Measurements from ENCODE around the gene RTL9.
"Not testable (repeated sequence)": the region's sequence is repeated elsewhere in the genome, so short reads cannot be mapped to it uniquely, and the experiment has no call there.

The RTL9 gene

DNA sequence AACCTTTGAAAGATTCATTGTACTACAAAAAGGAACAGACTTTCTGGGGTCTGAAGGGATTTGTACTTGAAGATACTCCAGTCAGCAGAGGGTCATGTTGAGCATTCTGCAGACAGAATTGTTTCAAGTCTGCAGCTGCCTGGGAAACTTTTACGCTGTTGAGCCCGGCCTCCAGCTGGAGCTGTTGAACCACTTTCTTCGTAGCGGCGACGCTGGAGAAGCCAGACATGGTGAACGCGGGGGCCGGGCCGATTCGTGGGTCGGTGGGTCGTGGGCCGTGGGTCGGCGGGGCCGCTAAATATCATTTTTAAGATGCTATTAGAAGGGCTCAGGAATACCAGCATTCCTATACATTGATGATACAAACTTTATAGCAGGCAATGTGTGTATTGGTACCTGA is 12.0 kb upstream of the RTL9 start:
- no peak for DNase-seq

- DNase-seq = no peak
Observed at GRCh38 chrX:110359273-110359672, 625 bp downstream of the RTL9 start.

- no peak for DNase-seq
Observed at GRCh38 chrX:110363244-110363643, 4.6 kb downstream of the RTL9 start.

- no peak for DNase-seq
Observed at GRCh38 chrX:110373310-110373709, 14.7 kb downstream of the RTL9 start.

DNA sequence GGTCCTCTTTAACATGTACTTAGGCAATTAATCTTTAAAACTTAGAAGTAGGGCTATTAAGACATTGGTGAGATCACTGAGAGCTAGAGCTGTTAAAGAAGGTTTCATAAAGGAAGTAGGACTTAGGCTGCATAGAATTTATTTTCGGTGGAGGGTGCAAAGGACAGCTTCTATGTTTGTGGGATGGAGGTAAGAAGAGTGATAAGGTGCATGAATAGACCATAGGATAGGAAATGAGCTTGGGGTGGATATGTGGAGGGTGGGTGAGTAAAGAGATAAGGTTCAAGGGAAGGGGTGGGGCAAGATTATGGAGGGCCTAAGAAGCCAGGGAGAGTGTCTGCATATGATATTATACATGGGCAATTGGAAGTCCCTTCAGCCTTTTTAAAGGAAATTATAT is 15.9 kb downstream of the RTL9 start:
- no peak for DNase-seq

DNA sequence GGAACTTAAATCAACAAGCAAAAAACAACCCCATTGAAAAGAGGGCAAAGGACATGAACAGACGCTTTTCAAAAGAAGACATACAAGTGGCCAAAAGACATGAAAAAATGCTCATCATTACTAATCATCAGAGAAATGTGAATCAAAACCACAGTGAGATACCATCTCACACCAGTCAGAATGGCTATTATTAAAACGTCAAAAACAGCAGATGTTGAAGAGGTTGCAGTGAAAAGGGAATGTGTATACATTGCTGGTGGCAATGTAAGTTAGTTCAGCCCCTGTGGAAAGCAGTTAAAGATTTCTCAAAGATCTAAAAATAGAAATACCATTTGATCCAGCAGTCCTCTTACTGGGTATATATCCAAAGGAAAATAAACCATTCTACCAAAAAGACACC is 22.6 kb downstream of the RTL9 start:
- DNase-seq = no peak

GRCh38 chrX:110383414-110383813 is 24.8 kb downstream of the RTL9 start:
- peak; percentile 83 for DNase-seq

GRCh38 chrX:110384490-110384889 is 25.8 kb downstream of the RTL9 start:
- DNase-seq = no peak

DNA sequence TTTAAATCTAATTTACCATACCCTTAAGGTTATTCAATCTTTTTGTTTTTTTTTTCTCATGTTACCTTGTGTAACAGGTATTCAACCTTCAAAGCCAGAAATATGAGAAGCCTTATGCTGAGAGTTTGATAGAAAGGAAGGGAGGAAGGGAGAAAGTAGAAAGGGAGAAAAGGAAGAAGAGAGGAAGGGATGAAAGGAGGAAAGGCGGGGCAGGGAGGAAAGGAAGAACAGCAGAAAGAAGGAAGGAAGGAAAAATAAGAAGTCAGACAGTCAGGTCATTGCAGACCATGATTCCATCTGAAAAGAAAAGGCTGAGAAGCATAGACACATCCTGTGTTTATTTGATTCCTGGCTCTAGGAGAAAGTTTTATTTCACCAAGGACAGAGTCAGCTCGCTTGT is 30.9 kb downstream of the RTL9 start:
- DNase-seq = no peak

- DNase-seq = no peak
Observed at GRCh38 chrX:110391086-110391485, 32.4 kb downstream of the RTL9 start.

DNA sequence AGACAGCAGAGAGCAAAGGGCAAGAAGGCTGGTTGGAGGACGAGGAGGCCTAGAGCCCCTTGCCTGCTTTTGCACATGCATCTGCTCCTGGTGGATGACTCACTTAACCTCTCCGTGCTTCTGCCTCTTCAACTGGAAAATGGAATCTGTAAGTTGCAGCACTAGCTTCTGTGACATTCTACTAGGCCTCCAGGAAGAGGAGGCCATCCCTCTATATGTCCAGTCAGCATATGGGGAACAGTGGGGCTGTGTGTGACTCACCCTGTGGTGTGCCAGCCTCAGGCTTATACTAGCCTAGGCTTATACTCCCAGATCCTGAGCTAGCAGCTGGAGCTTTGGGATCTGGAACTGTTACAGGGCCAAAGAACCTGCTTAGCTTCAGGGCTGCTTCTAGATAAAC is 36.0 kb downstream of the RTL9 start:
- peak; percentile 84 for DNase-seq

DNA sequence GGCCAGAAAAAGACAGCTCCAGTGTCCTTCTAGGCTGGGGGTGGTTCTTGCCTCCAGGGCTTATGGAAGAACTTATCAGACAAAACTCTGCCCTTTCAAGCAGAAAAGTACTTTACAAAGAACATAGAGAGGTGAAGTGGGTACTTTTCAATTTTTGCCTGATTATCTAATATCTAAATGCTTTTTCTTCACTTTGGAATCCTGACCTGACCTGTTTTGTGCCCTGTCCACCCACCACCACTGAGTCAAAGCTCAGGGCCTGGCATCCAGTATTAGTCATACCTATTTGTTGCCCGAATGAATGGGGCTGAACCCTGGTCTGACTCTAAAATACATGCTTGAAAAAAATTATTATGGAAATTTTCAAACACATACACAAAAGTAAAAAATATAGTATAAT is 37.2 kb downstream of the RTL9 start:
- no peak for DNase-seq

DNA sequence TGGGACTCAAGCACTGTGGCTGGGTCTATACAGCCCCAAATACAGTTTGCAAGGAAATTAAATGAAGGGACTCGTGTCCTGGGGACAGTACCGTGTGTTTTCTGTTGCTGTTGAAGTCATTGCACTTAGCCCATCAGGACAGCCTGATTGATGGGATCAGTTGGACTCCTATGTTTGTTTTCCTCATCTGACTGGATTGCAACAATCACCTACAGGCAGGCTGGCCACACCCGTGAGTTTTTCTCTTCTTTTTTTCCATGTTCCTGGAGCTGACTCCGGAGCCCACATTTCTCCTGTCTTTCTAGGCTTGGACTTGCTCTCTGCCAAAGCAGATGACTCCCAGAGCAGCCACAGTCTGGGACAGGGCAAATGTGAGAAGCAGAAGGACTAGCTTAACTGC is 38.1 kb downstream of the RTL9 start:
- DNase-seq = no peak

GRCh38 chrX:110397339-110397738 is 38.7 kb downstream of the RTL9 start:
- DNase-seq = no peak

- DNase-seq = no peak
Observed at GRCh38 chrX:110397904-110398303, 39.3 kb downstream of the RTL9 start.

GRCh38 chrX:110399497-110399896 is 40.8 kb downstream of the RTL9 start:
- no peak for DNase-seq

- no peak for DNase-seq
Observed at GRCh38 chrX:110399966-110400365, 41.3 kb downstream of the RTL9 start.

GRCh38 chrX:110401135-110401534 is 42.5 kb downstream of the RTL9 start:
- DNase-seq = no peak

- DNase-seq = peak; percentile 94
Observed at GRCh38 chrX:110402091-110402849, 43.6 kb downstream of the RTL9 start.

DNA sequence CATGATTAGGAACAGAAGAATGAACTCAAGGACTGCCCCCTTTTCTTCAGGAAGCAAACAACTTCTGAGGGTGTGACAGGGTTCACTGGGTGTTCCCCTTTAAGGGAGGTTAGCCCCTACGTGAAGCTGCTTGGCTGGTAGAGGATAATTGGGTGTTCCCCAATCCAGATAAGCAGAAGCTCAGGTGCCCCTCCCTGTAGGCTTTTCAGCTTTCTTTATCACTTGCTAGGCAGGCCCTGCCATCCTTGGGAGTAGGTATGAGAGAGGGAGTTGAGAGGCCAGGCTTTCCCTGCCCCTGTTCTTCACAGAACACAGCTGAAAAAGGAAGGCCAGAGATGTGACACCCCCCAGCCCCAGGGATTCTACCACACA is 44.2 kb downstream of the RTL9 start:
- peak; percentile 82 for DNase-seq

GRCh38 chrX:110403441-110404238 is 45.0 kb downstream of the RTL9 start:
- DNase-seq = no peak

DNA sequence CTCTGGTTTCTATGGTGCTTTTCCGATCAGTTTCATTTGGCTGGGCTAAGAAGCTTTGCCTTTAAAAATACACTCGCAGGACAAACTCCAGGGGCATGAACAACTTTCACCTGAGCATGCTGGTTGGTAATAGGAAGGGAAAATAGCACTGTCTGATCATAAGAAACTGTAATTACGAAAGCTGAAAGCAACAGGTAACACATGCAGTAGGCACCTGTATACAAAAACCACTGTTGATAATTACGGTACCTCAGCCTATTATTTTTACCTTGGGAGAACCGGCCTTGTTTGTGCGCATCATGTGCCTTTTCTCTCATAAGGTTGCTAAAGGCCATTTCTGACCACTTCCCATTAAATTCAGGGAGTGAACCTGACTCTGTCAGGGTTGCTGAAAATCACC is 45.7 kb downstream of the RTL9 start:
- no peak for DNase-seq

GRCh38 chrX:110406250-110406649 is 47.6 kb downstream of the RTL9 start:
- not testable (repeated sequence) for DNase-seq

GRCh38 chrX:110406822-110407221 is 48.2 kb downstream of the RTL9 start:
- no peak for DNase-seq

Data from NCI-H226 (cell line).